ENCODE results near the gene GRAMD1B. TPM values are rescaled to one million over a fixed set of nuclear protein-coding genes. Genes with fewer than 3 reads are reported as not detected.

The GRAMD1B gene
- total RNA-seq, 4 donors from 2014 or later = 0.30 to 1.5 (median 0.68) TPM

DNA sequence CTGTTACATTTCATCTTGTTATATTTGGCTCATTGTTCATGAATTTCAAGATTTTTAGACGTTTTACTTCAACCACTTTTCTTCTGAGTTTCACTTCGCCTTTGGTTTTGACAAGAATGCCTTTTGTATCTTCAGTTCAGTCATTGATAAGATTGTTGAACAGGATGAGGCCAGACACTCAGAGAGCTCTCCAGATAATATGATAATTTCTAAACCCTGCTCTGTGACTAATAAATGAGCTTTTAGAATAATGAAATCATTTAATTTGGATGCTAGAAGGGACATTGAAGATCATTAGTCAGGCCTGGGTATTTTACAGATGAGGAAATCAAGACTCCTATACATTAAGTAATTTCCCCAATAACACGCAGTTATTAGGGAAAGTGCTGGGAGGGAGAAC is 37.2 kb upstream of the GRAMD1B start:
- H3K4me3 ChIP-seq (ENCODE audit: low read depth, poor library complexity, severe bottlenecking) = no peak overlapping the region
- TF ChIP-seq, protein P1, sequence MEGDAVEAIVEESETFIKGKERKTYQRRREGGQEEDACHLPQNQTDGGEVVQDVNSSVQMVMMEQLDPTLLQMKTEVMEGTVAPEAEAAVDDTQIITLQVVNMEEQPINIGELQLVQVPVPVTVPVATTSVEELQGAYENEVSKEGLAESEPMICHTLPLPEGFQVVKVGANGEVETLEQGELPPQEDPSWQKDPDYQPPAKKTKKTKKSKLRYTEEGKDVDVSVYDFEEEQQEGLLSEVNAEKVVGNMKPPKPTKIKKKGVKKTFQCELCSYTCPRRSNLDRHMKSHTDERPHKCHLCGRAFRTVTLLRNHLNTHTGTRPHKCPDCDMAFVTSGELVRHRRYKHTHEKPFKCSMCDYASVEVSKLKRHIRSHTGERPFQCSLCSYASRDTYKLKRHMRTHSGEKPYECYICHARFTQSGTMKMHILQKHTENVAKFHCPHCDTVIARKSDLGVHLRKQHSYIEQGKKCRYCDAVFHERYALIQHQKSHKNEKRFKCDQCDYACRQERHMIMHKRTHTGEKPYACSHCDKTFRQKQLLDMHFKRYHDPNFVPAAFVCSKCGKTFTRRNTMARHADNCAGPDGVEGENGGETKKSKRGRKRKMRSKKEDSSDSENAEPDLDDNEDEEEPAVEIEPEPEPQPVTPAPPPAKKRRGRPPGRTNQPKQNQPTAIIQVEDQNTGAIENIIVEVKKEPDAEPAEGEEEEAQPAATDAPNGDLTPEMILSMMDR (IDR thresholded peaks at IDR 0.05) = no peak
- no peak for TF ChIP-seq POLR2A (IDR thresholded peaks at IDR 0.05)
- intact Hi-C loops (cut with DNase I; ENCODE audit: low total_unique reads) = no loop called here
- DNase-seq (ENCODE audit: low spot score in 2 of 2) = no peak
- WGBS, 2 donors = 67 to 68% methylated on average over 3 of the region's 3 CpGs

DNA sequence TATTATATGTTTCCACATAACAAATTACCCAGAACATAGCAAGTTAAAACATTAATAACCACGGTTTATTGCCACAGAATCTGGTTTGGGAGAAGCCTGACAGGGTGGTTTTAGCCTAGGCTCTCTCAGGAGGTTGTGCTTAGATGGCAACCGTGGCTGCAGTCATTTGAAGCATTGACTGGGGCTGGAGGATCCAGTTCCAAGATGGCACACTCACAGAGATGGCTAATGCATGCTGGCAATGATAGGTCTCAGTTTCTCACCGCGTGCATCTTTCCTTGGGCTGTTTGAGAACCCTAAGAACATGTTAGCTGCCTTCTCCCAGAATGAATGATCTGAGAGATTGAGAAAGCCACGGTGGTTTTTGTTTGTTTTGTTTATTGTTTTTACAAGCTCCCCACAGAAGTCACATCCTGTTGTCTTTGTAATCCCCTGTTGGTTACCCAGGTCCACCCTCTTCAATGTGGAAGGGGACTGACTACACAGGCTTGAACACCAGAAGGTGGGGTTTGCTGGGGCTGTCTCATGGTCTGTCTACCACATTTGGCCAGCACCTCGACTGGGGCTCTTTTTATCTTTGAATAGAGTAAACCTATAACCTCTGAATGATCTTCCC is 36.6 kb upstream of the GRAMD1B start:
- DNase-seq (ENCODE audit: low spot score in 2 of 2) = no peak
- TF ChIP-seq, protein P1 (IDR thresholded peaks at IDR 0.05) = no peak
- no peak for TF ChIP-seq POLR2A (IDR thresholded peaks at IDR 0.05)
- intact Hi-C loops (cut with DNase I; ENCODE audit: low total_unique reads) = no loop called here
- 67 to 69% methylated on average over 6 of the region's 6 CpGs for WGBS, 2 donors
- no peak overlapping the region for H3K4me3 ChIP-seq (ENCODE audit: low read depth, poor library complexity, severe bottlenecking)

DNA sequence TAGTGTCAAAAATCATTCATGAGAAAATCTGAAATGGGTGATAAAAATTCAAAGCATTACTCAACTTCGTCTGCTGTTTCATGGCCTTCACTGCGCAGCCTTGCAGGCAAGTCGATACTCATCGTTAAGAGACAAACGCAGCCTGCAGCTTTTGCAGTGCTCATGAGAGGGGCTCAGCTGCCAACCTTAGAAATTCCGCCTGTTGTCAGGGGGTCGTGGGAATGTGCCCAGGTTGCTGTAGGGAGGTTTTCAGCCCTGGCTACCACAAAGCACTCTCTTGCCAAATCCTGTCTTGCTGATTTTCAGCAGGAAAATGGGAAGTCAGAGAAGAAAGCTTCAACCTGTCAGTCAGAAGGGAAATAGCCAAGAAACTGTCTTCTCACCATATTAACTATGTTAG is 25.4 kb upstream of the GRAMD1B start:
- no peak for TF ChIP-seq POLR2A (IDR thresholded peaks at IDR 0.05)
- TF ChIP-seq, protein P1 (IDR thresholded peaks at IDR 0.05) = no peak
- no peak overlapping the region for H3K4me3 ChIP-seq (ENCODE audit: low read depth, poor library complexity, severe bottlenecking)
- no peak for DNase-seq (ENCODE audit: low spot score in 2 of 2)
- intact Hi-C loops (cut with DNase I; ENCODE audit: low total_unique reads) = loop anchor here (5.0 kb wide), 1 partner anchor 73 kb away; no protein-coding TSS in a partner anchor
- WGBS, 2 donors = 63 to 68% methylated on average over 7 of the region's 7 CpGs

DNA sequence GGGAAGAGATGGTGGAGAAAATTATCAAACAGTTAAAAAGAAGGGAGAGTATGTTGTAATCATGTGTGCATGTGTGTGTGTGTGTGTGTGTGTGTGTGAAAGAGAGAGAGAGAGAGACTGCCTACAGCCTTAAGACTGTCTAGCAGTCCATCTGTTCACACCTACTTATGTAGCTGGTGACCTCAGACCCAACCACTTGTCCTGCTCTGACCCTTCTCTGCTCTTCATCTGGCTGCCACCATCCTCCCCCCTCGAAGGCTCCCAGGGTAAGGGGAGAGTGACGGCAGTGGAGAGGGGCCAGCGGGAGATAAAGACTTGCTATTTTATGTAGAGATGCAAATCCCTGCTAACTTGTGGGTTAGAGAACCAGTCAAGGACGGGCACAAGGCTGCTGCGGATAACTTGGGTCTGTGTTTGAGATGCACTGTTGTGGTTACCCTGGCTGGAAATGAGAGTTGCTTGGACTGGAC is 24.9 kb upstream of the GRAMD1B start:
- TF ChIP-seq, protein P1 (IDR thresholded peaks at IDR 0.05) = no peak
- TF ChIP-seq POLR2A (IDR thresholded peaks at IDR 0.05) = no peak
- H3K4me3 ChIP-seq (ENCODE audit: low read depth, poor library complexity, severe bottlenecking) = no peak overlapping the region
- WGBS, 2 donors = 66 to 74% methylated on average over 5 of the region's 5 CpGs
- DNase-seq (ENCODE audit: low spot score in 2 of 2) = no peak
- intact Hi-C loops (cut with DNase I; ENCODE audit: low total_unique reads) = loop anchor here (5.0 kb wide), 1 partner anchor 72 kb away; no protein-coding TSS in a partner anchor

DNA sequence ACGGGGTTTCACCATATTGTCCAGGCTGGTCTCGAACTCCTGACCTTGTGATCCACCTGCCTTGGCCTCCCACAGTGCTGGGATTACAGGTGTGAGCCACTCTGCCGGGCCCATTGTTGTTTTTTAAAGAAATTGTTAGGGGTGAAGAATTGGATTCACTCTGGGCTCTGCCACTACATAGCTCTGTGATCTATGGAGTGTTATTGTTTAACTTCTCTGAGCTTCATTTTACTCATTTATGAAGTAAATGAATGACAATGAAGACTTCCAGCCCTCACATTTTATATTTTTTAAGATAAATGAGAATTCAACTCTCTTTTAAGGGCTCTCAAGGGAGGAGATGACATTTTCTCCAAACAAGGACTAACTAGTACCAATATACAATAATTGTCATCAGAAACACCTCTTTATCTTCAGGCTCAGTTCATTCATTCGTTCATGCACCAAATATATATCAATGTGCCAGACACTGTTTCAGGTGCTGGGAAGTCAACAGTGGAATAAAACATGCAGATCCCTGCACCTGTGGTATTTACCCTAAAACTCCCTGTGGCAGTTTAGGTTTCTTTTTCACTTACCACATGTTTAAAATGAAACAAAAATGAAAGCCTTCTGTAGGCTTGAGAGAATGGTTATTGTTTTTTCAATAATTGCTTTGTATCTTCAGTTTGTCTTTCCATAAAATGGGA is 23.5 kb upstream of the GRAMD1B start:
- intact Hi-C loops (cut with DNase I; ENCODE audit: low total_unique reads) = loop anchor here (5.0 kb wide), 1 partner anchor 71 kb away; no protein-coding TSS in a partner anchor
- WGBS, 2 donors = 62 to 65% methylated on average over 4 of the region's 4 CpGs

More for the DNA sequence above, 23.5 kb upstream of the GRAMD1B start:
- H3K4me3 ChIP-seq (ENCODE audit: low read depth, poor library complexity, severe bottlenecking) = no peak overlapping the region
- TF ChIP-seq, protein P1 (IDR thresholded peaks at IDR 0.05) = no peak
- no peak for TF ChIP-seq POLR2A (IDR thresholded peaks at IDR 0.05)
- DNase-seq (ENCODE audit: low spot score in 2 of 2) = no peak
